BJ (cell line): ENCODE measurements around the gene DPYSL3. TPM values are rescaled to one million over a fixed set of nuclear protein-coding genes. Genes with fewer than 3 reads are reported as not detected.

Experiments
- CTCF ChIA-PET: fragments of 350-600 bp; formaldehyde crosslinking; extraction: SDS; loops from one replicate; lab custom pipeline; 2021; ENCODE audit warnings: antibody characterized with exemption, inconsistent platforms; lab: Yijun Ruan, JAX
- POLR2A ChIA-PET: fragments of 300-600 bp; sonication (Branson Sonifier 250); formaldehyde crosslinking; extraction: SDS; loops from one replicate; lab custom pipeline; 2021; ENCODE audit warnings: antibody characterized with exemption; lab: Charles Lee
- DNase-seq: peaks from one replicate; pipeline ENCODE4 v3.0.0-alpha.2; 2011; ENCODE audit warnings: low read depth
- H3K27me3 ChIP-seq: 2 replicates; pipeline ENCODE4 v1.6.0; 2011; ENCODE audit warnings: low read length; ENCODE audit not compliant: control insufficient read depth, insufficient read depth
- H3K36me3 ChIP-seq: 2 replicates; pipeline ENCODE4 v1.5.1; 2011; ENCODE audit warnings: low read length; ENCODE audit not compliant: control insufficient read depth, insufficient read depth
- H3K4me3 ChIP-seq: 2 replicates; pipeline ENCODE4 v1.5.1; 2011; ENCODE audit warnings: low read depth, mild to moderate bottlenecking, control low read depth, low read length
- polyA plus RNA-seq: library from polyadenylated mRNA; depleted of rRNA; stranded (reverse); fragments of >200 nt; gene quantifications from 2 replicates; pipeline ENCODE4 v1.2.3, GENCODE V29; 2011
- TF ChIP-seq, protein P1 (sequence below): IDR thresholded peaks from 2 replicates; pipeline ENCODE4 v1.5.1; 2011; ENCODE audit warnings: low read depth, mild to moderate bottlenecking, control low read depth, inconsistent platforms, low read length, moderate library complexity; ENCODE audit not compliant: insufficient read depth

The DPYSL3 gene
- polyA plus RNA-seq, 1 experiment, result 49.6 TPM

DNA sequence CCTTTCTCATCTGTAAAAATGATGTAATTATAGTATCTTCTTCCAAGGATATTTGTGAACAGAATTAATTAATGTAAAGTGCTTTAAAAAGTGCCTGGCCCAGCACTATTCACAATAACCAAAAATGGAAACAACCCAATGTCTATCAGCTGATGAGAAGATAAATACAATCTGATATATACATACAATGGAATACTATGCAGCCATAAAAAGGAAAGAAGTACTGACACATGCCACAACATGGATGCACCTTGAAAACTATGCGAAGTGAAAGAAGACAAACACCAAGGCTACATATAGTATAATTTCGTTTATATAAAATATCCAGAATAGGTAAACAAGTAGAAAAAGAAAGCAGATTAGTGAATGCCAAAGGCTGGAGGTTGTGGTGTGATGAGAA lies 24.1 kb downstream of the DPYSL3 start:
- DNase-seq, result no peak
- ChIA-PET CTCF (interaction anchor here (5.0 kb wide), 1 partner anchor 74 kb away, joined by 26 read pairs; no protein-coding TSS in a partner anchor), POLR2A (no interaction called here)
- H3K36me3 ChIP-seq, result no peaks in the 10 kb centered on the region
- TF ChIP-seq, protein P1, sequence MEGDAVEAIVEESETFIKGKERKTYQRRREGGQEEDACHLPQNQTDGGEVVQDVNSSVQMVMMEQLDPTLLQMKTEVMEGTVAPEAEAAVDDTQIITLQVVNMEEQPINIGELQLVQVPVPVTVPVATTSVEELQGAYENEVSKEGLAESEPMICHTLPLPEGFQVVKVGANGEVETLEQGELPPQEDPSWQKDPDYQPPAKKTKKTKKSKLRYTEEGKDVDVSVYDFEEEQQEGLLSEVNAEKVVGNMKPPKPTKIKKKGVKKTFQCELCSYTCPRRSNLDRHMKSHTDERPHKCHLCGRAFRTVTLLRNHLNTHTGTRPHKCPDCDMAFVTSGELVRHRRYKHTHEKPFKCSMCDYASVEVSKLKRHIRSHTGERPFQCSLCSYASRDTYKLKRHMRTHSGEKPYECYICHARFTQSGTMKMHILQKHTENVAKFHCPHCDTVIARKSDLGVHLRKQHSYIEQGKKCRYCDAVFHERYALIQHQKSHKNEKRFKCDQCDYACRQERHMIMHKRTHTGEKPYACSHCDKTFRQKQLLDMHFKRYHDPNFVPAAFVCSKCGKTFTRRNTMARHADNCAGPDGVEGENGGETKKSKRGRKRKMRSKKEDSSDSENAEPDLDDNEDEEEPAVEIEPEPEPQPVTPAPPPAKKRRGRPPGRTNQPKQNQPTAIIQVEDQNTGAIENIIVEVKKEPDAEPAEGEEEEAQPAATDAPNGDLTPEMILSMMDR, result no peak
- no peaks in the 10 kb centered on the region for H3K27me3 ChIP-seq
- H3K4me3 ChIP-seq, result no peak overlapping the region

DNA sequence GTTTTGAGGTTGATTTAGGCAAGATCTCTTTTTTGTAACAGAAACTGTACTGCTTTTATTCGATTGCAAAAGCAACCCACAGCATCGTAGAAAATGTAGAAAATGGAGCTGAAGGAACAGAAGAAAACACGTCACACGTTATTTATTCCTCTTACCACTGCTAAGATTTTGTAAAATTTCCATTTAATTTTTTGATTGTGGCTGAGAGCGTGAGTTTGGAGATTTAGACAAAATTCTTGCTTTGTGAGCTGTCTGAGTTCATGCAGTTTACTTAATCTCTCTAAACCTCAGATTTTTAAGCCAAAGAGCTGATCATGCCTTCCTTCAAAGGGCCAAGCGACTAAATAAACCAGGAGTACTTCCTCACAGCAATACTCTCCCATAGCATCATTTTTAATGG lies 24.8 kb downstream of the DPYSL3 start:
- H3K4me3 ChIP-seq, result no peak overlapping the region
- TF ChIP-seq, protein P1, result no peak

DNA sequence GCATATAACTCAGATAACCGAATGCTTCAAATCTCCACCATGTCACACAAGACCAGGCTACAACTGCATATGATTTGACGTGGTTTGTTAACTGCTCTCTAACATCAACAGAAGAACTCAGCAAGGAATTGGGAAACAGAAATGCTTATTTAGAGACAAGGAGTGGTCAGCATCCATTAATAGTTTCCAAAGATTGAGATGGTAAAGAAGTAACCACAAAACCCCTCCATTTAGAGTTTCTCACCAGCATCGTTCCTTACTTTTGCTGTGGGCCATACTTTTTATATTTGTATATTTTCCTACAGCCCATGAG lies 25.2 kb downstream of the DPYSL3 start:
- Histone ChIP-seq H3K27me3 (no peaks in the 10 kb centered on the region), H3K4me3 (no peak overlapping the region), H3K36me3 (no peaks in the 10 kb centered on the region)
- TF ChIP-seq, protein P1, result no peak
- no peak for DNase-seq
- CTCF ChIA-PET, result interaction anchor here (0.6 to 5.0 kb wide), 5 partner anchors 10 to 105 kb away, joined by 3 to 26 read pairs (median 3); no protein-coding TSS in a partner anchor
- POLR2A ChIA-PET, result no interaction called here

More for the DNA sequence above, 24.8 kb downstream of the DPYSL3 start:
- ChIA-PET POLR2A (no interaction called here), CTCF (interaction anchor here (0.6 to 5.0 kb wide), 3 partner anchors 12 to 104 kb away, joined by 3 to 26 read pairs (median 4); no protein-coding TSS in a partner anchor)
- no peaks in the 10 kb centered on the region for H3K36me3 ChIP-seq
- DNase-seq, result peak; percentile 50
- no peaks in the 10 kb centered on the region for H3K27me3 ChIP-seq

DNA sequence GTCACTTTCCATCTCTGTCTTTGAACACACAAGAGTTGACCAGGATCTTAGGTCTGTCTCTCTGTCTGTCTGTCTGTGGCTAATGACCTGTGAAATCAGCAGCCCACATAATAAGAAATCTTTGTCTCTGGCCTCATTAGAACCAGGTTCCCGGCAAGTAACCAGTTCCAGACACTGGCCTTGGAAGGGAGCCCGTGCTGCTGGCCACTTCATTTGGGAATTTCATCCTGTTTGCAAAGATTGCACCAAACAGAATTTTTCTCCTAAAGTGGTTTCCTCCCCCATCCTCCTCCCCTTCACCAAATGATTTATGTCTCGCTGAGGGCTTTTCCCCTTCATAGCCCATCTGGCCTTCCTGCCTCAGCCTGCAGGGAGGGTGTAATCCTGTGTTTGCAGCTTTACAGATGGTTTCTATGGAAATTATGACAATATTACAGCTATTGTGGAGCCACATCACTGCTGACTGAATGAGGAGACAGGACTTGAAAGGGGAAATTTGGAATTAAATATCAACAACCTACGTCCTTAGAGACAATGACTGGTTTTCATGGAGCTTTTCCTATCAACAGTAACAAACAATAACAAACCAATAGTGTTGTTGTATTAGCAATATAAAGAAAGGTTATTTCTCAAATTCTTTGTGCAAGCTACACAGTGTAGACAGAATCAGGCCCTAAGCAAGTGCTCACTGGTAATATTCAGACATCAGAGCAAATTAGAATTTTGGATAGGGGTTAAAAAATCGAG lies 25.7 kb downstream of the DPYSL3 start:
- Histone ChIP-seq H3K27me3 (no peaks in the 10 kb centered on the region), H3K4me3 (no peak overlapping the region), H3K36me3 (no peaks in the 10 kb centered on the region)
- CTCF ChIA-PET, result interaction anchor here (0.7 to 5.0 kb wide), 7 partner anchors 9 to 75 kb away, joined by 3 to 26 read pairs (median 3); no protein-coding TSS in a partner anchor
- TF ChIP-seq, protein P1, result no peak
- DNase-seq, result peak; percentile 98
- POLR2A ChIA-PET, result no interaction called here

DNA sequence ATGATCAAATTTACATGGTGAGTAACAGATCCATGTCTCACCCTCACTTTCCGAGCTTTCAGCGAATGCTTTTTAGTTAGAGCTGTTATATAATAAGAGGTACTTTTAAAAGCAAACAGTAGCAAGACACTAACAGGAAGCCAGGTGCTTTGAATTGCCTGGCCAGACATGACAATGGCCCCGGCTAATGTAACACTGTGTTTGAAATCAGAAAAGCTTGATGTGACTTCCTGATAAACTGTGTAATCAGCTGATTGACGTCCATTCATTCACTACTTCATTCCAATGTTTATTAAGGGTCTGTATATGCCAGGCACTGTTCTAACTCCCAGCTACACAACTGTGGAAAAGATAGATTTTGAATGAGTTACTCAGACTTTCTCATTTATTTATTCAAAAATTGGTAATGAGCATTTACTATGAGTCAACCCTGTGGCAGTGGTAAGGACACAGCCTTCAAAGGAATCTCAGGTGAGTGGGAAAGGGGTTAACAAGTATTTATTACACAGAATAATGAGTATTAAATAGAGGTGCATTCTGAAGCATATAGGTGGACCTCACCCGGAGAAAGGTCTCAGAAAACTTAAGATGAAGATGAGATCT lies 26.6 kb downstream of the DPYSL3 start:
- DNase-seq, result no peak
- Histone ChIP-seq H3K27me3 (no peaks in the 10 kb centered on the region), H3K36me3 (no peaks in the 10 kb centered on the region), H3K4me3 (no peak overlapping the region)
- TF ChIP-seq, protein P1, result no peak
- CTCF ChIA-PET, result interaction anchor here (1.2 to 5.0 kb wide), 5 partner anchors 14 to 76 kb away, joined by 3 to 26 read pairs (median 5); no protein-coding TSS in a partner anchor
- POLR2A ChIA-PET, result no interaction called here
